MG63 (cell line): ENCODE measurements around the gene FAM9C. TPM values are rescaled to one million over a fixed set of nuclear protein-coding genes. Genes with fewer than 3 reads are reported as not detected.
"Not testable (repeated sequence)": the region's sequence is repeated elsewhere in the genome, so short reads cannot be mapped to it uniquely, and the experiment has no call there.

Source experiments
- DNase-seq: peaks from one replicate; pipeline ENCODE4 v3.0.0-alpha.2; 2020
- H3K27me3 ChIP-seq: fragments of 250-450 bp; sonication (Bioruptor Pico); 2 replicates; pipeline ENCODE4 v1.5.1; 2020; ENCODE audit warnings: mild to moderate bottlenecking, moderate library complexity
- H3K36me3 ChIP-seq: fragments of 250-450 bp; sonication (Bioruptor Pico); 2 replicates; pipeline ENCODE4 v1.5.1; 2020; ENCODE audit warnings: mild to moderate bottlenecking, moderate library complexity
- H3K4me3 ChIP-seq: fragments of 250-450 bp; sonication (Bioruptor Pico); 2 replicates; pipeline ENCODE4 v1.5.1; 2020; ENCODE audit warnings: mild to moderate bottlenecking, moderate library complexity
- H3K9me3 ChIP-seq: fragments of 250-450 bp; sonication (Bioruptor Pico); 2 replicates; pipeline ENCODE4 v1.5.1; 2020; ENCODE audit warnings: mild to moderate bottlenecking, moderate library complexity
- total RNA-seq: library from RNA; depleted of rRNA; stranded (reverse); fragments of >200 nt; shearing (Covaris generic); gene quantifications from 2 replicates; pipeline ENCODE4 v1.2.3, GENCODE V29; 2014; ENCODE audit warnings: low replicate concordance

FAM9C gene
- total RNA-seq, 1 experiment from 2014 or later: not detected

GRCh38 chrX:13080128-13080795 is 35.8 kb upstream of the FAM9C start:
- DNase-seq: no peak
- H3K9me3 ChIP-seq: no peaks in the 10 kb centered on the region
- no peak overlapping the region for H3K4me3 ChIP-seq
- no peaks in the 10 kb centered on the region for H3K36me3 ChIP-seq
- H3K27me3 ChIP-seq: no peaks in the 10 kb centered on the region

GRCh38 chrX:13078739-13079444 is 34.5 kb upstream of the FAM9C start:
- Histone ChIP-seq H3K9me3 (no peaks in the 10 kb centered on the region), H3K27me3 (no peaks in the 10 kb centered on the region), H3K36me3 (no peaks in the 10 kb centered on the region), H3K4me3 (peak overlapping the region; percentile 7; the same call in 1 of the 2 replicates)
- peak; percentile 75 for DNase-seq

- DNase-seq: peak; percentile 58
- Histone ChIP-seq H3K36me3 (no peaks in the 10 kb centered on the region), H3K9me3 (no peaks in the 10 kb centered on the region), H3K27me3 (no peaks in the 10 kb centered on the region), H3K4me3 (no peak overlapping the region)
These were observed 32.7 kb upstream of the FAM9C start for GRCh38 chrX:13077168-13077567.

- Histone ChIP-seq H3K27me3 (no peaks in the 10 kb centered on the region), H3K4me3 (no peak overlapping the region), H3K36me3 (no peaks in the 10 kb centered on the region), H3K9me3 (no peaks in the 10 kb centered on the region)
- DNase-seq: no peak
These were observed 31.9 kb upstream of the FAM9C start for GRCh38 chrX:13076176-13076961.

GRCh38 chrX:13074297-13075262 is 30.2 kb upstream of the FAM9C start:
- H3K36me3 ChIP-seq: no peaks in the 10 kb centered on the region
- no peak for DNase-seq
- H3K27me3 ChIP-seq: no peaks in the 10 kb centered on the region
- H3K9me3 ChIP-seq: no peaks in the 10 kb centered on the region
- no peak overlapping the region for H3K4me3 ChIP-seq

- H3K9me3 ChIP-seq: no peaks in the 10 kb centered on the region; the same call in 1 of the 2 replicates
- H3K4me3 ChIP-seq: no peak overlapping the region
- DNase-seq: no peak
- H3K36me3 ChIP-seq: no peaks in the 10 kb centered on the region
- H3K27me3 ChIP-seq: no peaks in the 10 kb centered on the region
These were observed 25.5 kb upstream of the FAM9C start for GRCh38 chrX:13069771-13070416.

- no peaks in the 10 kb centered on the region; the same call in 1 of the 2 replicates for H3K9me3 ChIP-seq
- no peak for DNase-seq
- no peaks in the 10 kb centered on the region for H3K27me3 ChIP-seq
- no peak overlapping the region for H3K4me3 ChIP-seq
- H3K36me3 ChIP-seq: no peaks in the 10 kb centered on the region
These were observed 24.2 kb upstream of the FAM9C start for GRCh38 chrX:13068651-13069050.

- Histone ChIP-seq H3K4me3 (no peak overlapping the region), H3K36me3 (no peaks in the 10 kb centered on the region), H3K9me3 (no peaks in the 10 kb centered on the region; the same call in 1 of the 2 replicates), H3K27me3 (no peaks in the 10 kb centered on the region)
- no peak for DNase-seq
These were observed 23.4 kb upstream of the FAM9C start for GRCh38 chrX:13067773-13068172.

- Histone ChIP-seq H3K27me3 (no peaks in the 10 kb centered on the region), H3K4me3 (no peak overlapping the region), H3K9me3 (no peaks in the 10 kb centered on the region; the same call in 1 of the 2 replicates), H3K36me3 (no peaks in the 10 kb centered on the region)
- no peak for DNase-seq
These were observed 22.0 kb upstream of the FAM9C start for GRCh38 chrX:13066391-13066790.

- Histone ChIP-seq H3K36me3 (no peaks in the 10 kb centered on the region), H3K27me3 (no peaks in the 10 kb centered on the region), H3K9me3 (no peaks in the 10 kb centered on the region; the same call in 1 of the 2 replicates), H3K4me3 (no peak overlapping the region)
- peak; percentile 31 for DNase-seq
These were observed 20.3 kb upstream of the FAM9C start for GRCh38 chrX:13064599-13065143.

GRCh38 chrX:13063124-13063523 is 18.7 kb upstream of the FAM9C start:
- not testable (repeated sequence) for DNase-seq, H3K27me3 ChIP-seq, H3K9me3 ChIP-seq, H3K36me3 ChIP-seq, H3K4me3 ChIP-seq

GRCh38 chrX:13062331-13062730 is 17.9 kb upstream of the FAM9C start:
- not testable (repeated sequence) for H3K36me3 ChIP-seq, DNase-seq, H3K27me3 ChIP-seq, H3K9me3 ChIP-seq, H3K4me3 ChIP-seq

GRCh38 chrX:13061215-13061708 is 16.8 kb upstream of the FAM9C start:
- DNase-seq, H3K36me3 ChIP-seq, H3K27me3 ChIP-seq, H3K4me3 ChIP-seq, H3K9me3 ChIP-seq: not testable (repeated sequence)

GRCh38 chrX:13059637-13060499 is 15.4 kb upstream of the FAM9C start:
- peak; percentile 31 for DNase-seq
- Histone ChIP-seq H3K4me3 (no peak overlapping the region), H3K36me3 (no peaks in the 10 kb centered on the region), H3K9me3 (no peaks in the 10 kb centered on the region; the same call in 1 of the 2 replicates), H3K27me3 (no peaks in the 10 kb centered on the region)

GRCh38 chrX:13055486-13055885 is 11.1 kb upstream of the FAM9C start:
- H3K9me3 ChIP-seq: no peaks in the 10 kb centered on the region
- H3K4me3 ChIP-seq: no peak overlapping the region
- H3K27me3 ChIP-seq: no peaks in the 10 kb centered on the region
- DNase-seq: no peak
- H3K36me3 ChIP-seq: no peaks in the 10 kb centered on the region
